GM12872 (cell line): Measurements from ENCODE around the gene MTARC2.

Source experiments
- CTCF ChIP-seq: IDR thresholded peaks from 3 replicates; pipeline ENCODE4 v1.5.1; 2011; ENCODE audit warnings: low read depth, mild to moderate bottlenecking, low read length, moderate library complexity; ENCODE audit not compliant: insufficient read depth

The MTARC2 gene

GRCh38 chr1:220705782-220706181 is 42.3 kb upstream of the MTARC2 start:
- no peak for TF ChIP-seq CTCF

DNA sequence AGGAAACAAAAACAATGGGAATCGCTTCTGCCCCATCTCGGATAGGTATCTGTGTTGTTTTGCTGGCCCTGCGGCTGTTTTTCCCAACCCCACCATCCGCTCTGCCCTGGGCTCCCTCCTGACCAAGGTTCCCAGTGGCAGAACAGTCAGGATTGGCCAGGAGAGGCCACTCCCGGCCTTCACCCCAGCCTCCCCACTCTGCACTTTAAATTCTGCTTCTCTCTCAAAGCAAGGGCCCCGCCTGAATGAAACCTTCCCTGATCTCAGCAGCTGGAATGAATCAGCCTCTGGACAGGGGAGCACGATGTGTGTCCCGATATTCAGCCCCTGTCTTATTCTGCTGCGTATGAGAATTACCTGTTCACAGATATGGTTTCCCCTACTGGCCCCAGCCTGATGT is 41.6 kb upstream of the MTARC2 start:
- TF ChIP-seq CTCF, result no peak

GRCh38 chr1:220707160-220707559 is 41.0 kb upstream of the MTARC2 start:
- no peak for TF ChIP-seq CTCF

DNA sequence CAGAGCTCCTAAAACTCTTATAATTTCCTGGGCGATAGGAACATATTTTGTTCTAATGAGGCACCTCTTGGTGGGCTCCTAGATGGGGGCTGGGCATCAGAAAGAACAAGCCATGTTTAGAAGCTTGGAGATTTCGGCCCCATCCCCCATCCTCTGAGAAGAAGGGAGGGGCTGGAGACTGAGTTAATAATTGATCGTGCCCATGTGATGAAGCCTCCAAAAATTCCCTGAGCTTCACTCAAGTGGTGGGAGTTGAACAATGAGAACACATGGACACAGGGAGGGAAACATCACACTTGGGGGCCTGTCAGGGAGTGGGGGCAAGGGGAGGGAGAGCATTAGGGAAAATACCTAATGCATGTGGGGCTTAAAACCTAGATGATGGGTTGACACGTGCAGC is 39.9 kb upstream of the MTARC2 start:
- TF ChIP-seq CTCF, result no peak

DNA sequence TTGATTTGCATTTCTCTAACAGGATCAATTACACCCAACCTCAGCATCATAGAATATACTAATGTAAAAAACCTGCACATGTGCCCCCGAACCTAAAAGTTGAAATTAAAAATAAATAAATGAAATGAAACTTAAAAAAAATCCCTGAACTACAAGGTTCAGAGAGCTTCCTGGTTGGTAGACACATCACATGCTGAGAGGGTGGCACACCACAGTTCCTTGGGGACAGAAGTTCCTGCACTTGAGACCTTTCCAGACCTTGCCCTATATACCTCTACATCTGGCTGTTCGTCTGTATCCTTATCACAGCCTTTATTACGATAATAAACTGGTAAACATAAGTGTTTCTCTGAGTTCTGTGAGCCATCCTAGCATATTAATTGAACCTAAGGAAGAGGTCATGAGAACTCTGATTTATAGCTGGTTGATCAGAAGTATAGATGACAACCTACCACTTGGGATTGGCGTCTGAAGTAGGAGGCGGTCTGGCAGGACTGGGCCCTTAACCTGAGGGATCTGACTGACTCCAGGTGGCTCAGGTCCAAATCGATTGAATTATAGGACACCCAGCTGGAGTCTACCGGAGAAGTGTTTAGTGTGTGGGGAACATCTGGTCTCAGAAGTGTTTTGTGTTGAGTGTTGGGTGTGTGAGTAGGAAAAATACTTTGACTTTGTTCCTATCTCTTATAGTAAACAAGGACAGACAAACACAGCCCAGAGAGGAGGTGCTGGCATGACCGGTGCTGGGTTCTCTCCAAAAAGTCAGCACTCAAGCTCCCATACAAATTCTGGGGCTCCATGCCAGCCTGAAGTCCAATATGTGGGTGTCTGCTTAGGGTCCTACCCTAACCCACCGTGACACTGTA is 39.0 kb upstream of the MTARC2 start:
- no peak for TF ChIP-seq CTCF

DNA sequence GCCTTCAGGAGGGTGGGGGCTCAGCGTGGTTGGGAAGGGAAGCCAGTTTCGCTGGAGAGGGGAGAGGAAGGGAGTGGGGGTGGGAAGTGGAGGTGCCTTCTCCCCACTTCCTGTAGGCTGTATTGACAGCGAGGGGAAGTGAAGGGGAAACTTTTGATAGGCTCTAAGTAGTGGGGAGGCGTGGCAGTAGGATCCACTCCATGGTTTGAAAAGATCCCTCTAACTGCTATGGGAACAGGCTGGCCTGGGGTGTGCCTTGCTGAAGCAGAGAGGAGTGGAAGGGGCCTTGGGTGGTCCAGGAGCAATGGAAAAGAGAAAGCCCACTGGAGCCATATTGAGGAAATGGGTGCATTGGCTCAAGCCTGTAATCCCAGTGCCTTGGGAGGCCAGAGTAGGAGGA is 37.8 kb upstream of the MTARC2 start:
- no peak for TF ChIP-seq CTCF

DNA sequence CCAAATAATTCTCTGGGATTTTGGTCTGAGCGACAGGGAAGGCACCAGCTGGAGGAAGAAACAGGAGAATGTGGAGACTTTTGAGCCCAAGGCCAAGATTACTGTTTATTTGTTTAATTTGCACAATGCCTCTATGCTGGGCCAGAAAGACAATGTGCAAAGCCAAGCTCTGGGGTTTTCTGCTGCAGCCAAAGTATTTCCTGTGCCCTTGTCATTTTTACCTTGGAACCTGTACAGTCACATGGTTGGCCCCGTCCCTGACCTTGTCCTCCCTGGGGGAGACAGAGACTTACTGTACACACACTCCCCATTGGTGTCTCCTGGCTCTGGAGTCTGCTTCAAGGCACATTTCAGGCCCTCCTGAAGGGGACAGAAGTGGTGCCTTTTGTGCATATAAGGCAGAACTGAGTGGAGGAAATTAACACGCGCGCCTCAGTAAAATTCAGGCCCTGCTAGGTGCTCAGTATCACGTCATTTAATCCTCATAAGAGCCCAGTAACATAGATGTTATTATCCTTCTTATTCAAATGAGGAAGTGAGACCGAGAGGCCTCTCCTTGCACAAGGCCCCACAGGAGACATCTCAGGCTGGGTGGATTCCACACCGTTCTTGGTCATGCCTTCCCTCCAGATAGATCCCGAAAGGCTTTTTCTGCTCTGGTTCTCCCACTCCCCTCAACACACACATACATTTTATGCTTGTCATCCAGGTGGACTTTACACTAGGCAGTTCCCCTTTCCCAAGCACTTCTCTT is 36.9 kb upstream of the MTARC2 start:
- TF ChIP-seq CTCF, result no peak
